SK-N-SH (cell line): Measurements from ENCODE around the gene SLC34A1. TPM values are rescaled to one million over a fixed set of nuclear protein-coding genes. Genes with fewer than 3 reads are reported as not detected.

ENCODE experiments used
- CTCF ChIA-PET: fragments of 300-600, 350-600 bp; formaldehyde crosslinking; extraction: SDS; loops from one replicate; lab custom pipeline; 2021; lab: Yijun Ruan, JAX
- POLR2A ChIA-PET: fragments of 350-600 bp; sonication (Branson Sonifier 250); formaldehyde crosslinking; extraction: SDS; loops from one replicate; lab custom pipeline; 2020; ENCODE audit warnings: antibody characterized with exemption, inconsistent platforms; lab: Yijun Ruan, JAX
- DNase-seq: peaks from one replicate; pipeline ENCODE4 v3.0.0; 2012
- H2AFZ ChIP-seq: fragments of 200-600 bp; sonication (generic); 2 replicates; pipeline ENCODE4 v1.8.1; 2016; ENCODE audit warnings: antibody characterized with exemption, mild to moderate bottlenecking, low read depth
- H3F3A ChIP-seq: fragments of 200-600 bp; sonication (generic); replicated peaks from 2 replicates; pipeline ENCODE3; 2016; ENCODE audit warnings: antibody characterized with exemption, mild to moderate bottlenecking; ENCODE audit not compliant: insufficient read depth
- H3K27ac ChIP-seq, 2 experiments: fragments of 200-500 bp in 1 of 2; fragments of 200-600 bp in 1 of 2; sonication (Bioruptor generic) in 1 of 2; sonication (generic), shearing (Covaris generic) in 1 of 2; 2 replicates each; pipeline versions ENCODE4 v1.5.1 to v1.6.1; 2014 to 2016; ENCODE audit warnings: low read depth in 2 of 2, inconsistent platforms in 1 of 2, low read length in 1 of 2, mild to moderate bottlenecking in 1 of 2, mixed read lengths in 1 of 2
- H3K27me3 ChIP-seq: fragments of 200-600 bp; sonication (generic), shearing (Covaris generic); 2 replicates; pipeline ENCODE4 v1.6.1; 2016; ENCODE audit warnings: mixed run types; ENCODE audit not compliant: insufficient read depth
- H3K36me3 ChIP-seq, 2 experiments: fragments of 200-500 bp in 1 of 2; fragments of 200-600 bp in 1 of 2; sonication (Bioruptor generic) in 1 of 2; sonication (generic) in 1 of 2; replicated peaks in 1 of 2; 2 replicates each; pipeline versions ENCODE3 to v1.5.1; 2014 to 2016; ENCODE audit warnings: low read length in 1 of 2, mild to moderate bottlenecking in 1 of 2; ENCODE audit not compliant: insufficient read depth in 2 of 2, control insufficient read depth in 1 of 2
- H3K4me1 ChIP-seq, 2 experiments: fragments of 200-500 bp in 1 of 2; fragments of 200-600 bp in 1 of 2; sonication (Bioruptor generic) in 1 of 2; sonication (generic), shearing (Covaris generic) in 1 of 2; 2 replicates each; pipeline versions ENCODE4 v1.5.1 to v1.6.1; 2014 to 2016; ENCODE audit warnings: low read depth in 1 of 2, low read length in 1 of 2, mixed run types in 1 of 2; ENCODE audit not compliant: insufficient read depth in 2 of 2, control insufficient read depth in 1 of 2
- H3K4me2 ChIP-seq: fragments of 200-600 bp; sonication (generic), shearing (Covaris generic); 2 replicates; pipeline ENCODE4 v1.6.1; 2017; ENCODE audit warnings: mixed run types
- H3K4me3 ChIP-seq, 2 experiments: fragments of 200-500 bp in 1 of 2; fragments of 200-600 bp in 1 of 2; sonication (Bioruptor generic) in 1 of 2; sonication (generic), shearing (Covaris generic) in 1 of 2; 2 replicates each; pipeline versions ENCODE4 v1.5.1 to v1.8.1; 2014 to 2016; ENCODE audit warnings: low read depth in 2 of 2, inconsistent platforms in 1 of 2, low read length in 1 of 2, mild to moderate bottlenecking in 1 of 2, mixed read lengths in 1 of 2, moderate library complexity in 1 of 2
- H3K79me2 ChIP-seq: fragments of 200-600 bp; sonication (generic); 2 replicates; pipeline ENCODE4 v1.8.1; 2017; ENCODE audit warnings: mild to moderate bottlenecking; ENCODE audit not compliant: insufficient read depth
- H3K9ac ChIP-seq: fragments of 200-600 bp; sonication (generic); 2 replicates; pipeline ENCODE4 v1.6.1; 2017; ENCODE audit warnings: mixed run types
- H3K9me2 ChIP-seq: fragments of 200-600 bp; sonication (generic); 2 replicates; pipeline ENCODE4 v1.6.1; 2017; ENCODE audit warnings: mixed run types
- H3K9me3 ChIP-seq: fragments of 200-600 bp; sonication (generic); 2 replicates; pipeline ENCODE4 v1.6.1; 2017; ENCODE audit warnings: mixed run types, mild to moderate bottlenecking, moderate library complexity
- H4K20me1 ChIP-seq: fragments of 200-600 bp; sonication (generic); 2 replicates; pipeline ENCODE4 v1.6.1; 2017; ENCODE audit warnings: mild to moderate bottlenecking, mixed run types; ENCODE audit not compliant: insufficient read depth
- CHD2 ChIP-seq: fragments of 150-350 bp; IDR thresholded peaks from 2 replicates; pipeline ENCODE4 v1.6.1; 2018; ENCODE audit warnings: low read length; ENCODE audit not compliant: partially characterized antibody
- CTCF ChIP-seq: fragments of 200-600 bp; sonication (generic); IDR thresholded peaks from 2 replicates; pipeline ENCODE4 v1.6.1; 2017; ENCODE audit warnings: antibody characterized with exemption, mild to moderate bottlenecking, moderate library complexity
- EP300 ChIP-seq, 2 experiments: IDR thresholded peaks; 2 replicates each; pipeline versions ENCODE4 v1.4.0 to v1.6.1; 2012; ENCODE audit warnings: borderline replicate concordance in 1 of 2, low read depth in 1 of 2, low read length in 1 of 2
- FOSL2 ChIP-seq: IDR thresholded peaks from 2 replicates; pipeline ENCODE4 v1.4.0; 2012; ENCODE audit warnings: low read depth, mild to moderate bottlenecking, moderate library complexity, borderline replicate concordance
- FOXJ3 ChIP-seq: sonication (generic); formaldehyde crosslinking; IDR thresholded peaks from 2 replicates; pipeline ENCODE4 v1.5.1; 2020; ENCODE audit warnings: mild to moderate bottlenecking, missing genetic modification reagents
- GABPA ChIP-seq: IDR thresholded peaks from 2 replicates; pipeline ENCODE4 v1.4.0; 2012; ENCODE audit warnings: low read depth, mild to moderate bottlenecking
- GATA2 ChIP-seq: sonication (generic); formaldehyde crosslinking; IDR thresholded peaks from 2 replicates; pipeline ENCODE4 v1.5.0; 2020; ENCODE audit warnings: mild to moderate bottlenecking, missing genetic modification reagents
- MAX ChIP-seq: IDR thresholded peaks from 2 replicates; pipeline ENCODE4 v1.4.0; 2012; ENCODE audit warnings: low read depth
- NFIC ChIP-seq: IDR thresholded peaks from 2 replicates; pipeline ENCODE4 v1.4.0; 2012; ENCODE audit warnings: borderline replicate concordance
- NRF1 ChIP-seq: IDR thresholded peaks from 2 replicates; pipeline ENCODE4 v1.6.1; 2012; ENCODE audit warnings: low read depth, mild to moderate bottlenecking, low read length
- PBX3 ChIP-seq: IDR thresholded peaks from 2 replicates; pipeline ENCODE4; 2012
- RAD21 ChIP-seq: IDR thresholded peaks from 2 replicates; pipeline ENCODE4 v1.6.1; 2012; ENCODE audit warnings: mild to moderate bottlenecking, low read length
- RXRA ChIP-seq: IDR thresholded peaks from 2 replicates; pipeline ENCODE4 v1.4.0; 2012; ENCODE audit warnings: low read depth, mild to moderate bottlenecking, borderline replicate concordance
- SIN3A ChIP-seq: IDR thresholded peaks from 2 replicates; pipeline ENCODE4 v1.6.1; 2012; ENCODE audit warnings: low read depth, mild to moderate bottlenecking, low read length, moderate library complexity, borderline replicate concordance
- SMC3 ChIP-seq: IDR thresholded peaks from 2 replicates; pipeline ENCODE4 v1.6.1; 2012; ENCODE audit warnings: low read depth, low read length, improper control_type of control experiment
- TCF12 ChIP-seq: IDR thresholded peaks from 2 replicates; pipeline ENCODE4 v1.4.0; 2012
- USF1 ChIP-seq: IDR thresholded peaks from 2 replicates; pipeline ENCODE4 v1.4.0; 2012; ENCODE audit warnings: low read depth, borderline replicate concordance
- USF2 ChIP-seq: fragments of 150-350 bp; IDR thresholded peaks from 2 replicates; pipeline ENCODE4 v1.6.1; 2017; ENCODE audit warnings: antibody characterized with exemption, low read length, low read depth, borderline replicate concordance
- ZBTB33 ChIP-seq: IDR thresholded peaks from 2 replicates; pipeline ENCODE4 v1.4.0; 2012; ENCODE audit warnings: low read depth, borderline replicate concordance
- WGBS: methylation state at CpG from one replicate; pipeline ENCODE4 v1.1.6; 2017; ENCODE audit warnings: low lambda C conversion rate; 5-methylcytosine and 5-hydroxymethylcytosine counted together
- polyA plus RNA-seq, 3 experiments: library from polyadenylated mRNA; depleted of rRNA; stranded (reverse); fragments of >200 nt; gene quantifications; 2 replicates each; pipeline ENCODE4 v1.2.3, GENCODE V29; 2012

SLC34A1 gene
- polyA plus RNA-seq, 1 of the 3 experiments (the other 2 are of a cell fraction), result 0.03 TPM

- Histone ChIP-seq H3K36me3 (no peaks in the 10 kb centered on the region), H3K9me3 (no peaks in the 10 kb centered on the region), H3F3A (no peaks in the 10 kb centered on the region), H3K27ac (no peak overlapping the region), H3K4me2 (no peak overlapping the region), H3K9ac (no peak overlapping the region), H3K27me3 (no peaks in the 10 kb centered on the region), H3K4me1 (peaks cover 0 to 8% of the 10 kb centered on the region in 2 experiments; a peak in 1 of 4 replicates), H4K20me1 (no peaks in the 10 kb centered on the region), H2AFZ (no peak overlapping the region), H3K79me2 (no peaks in the 10 kb centered on the region), H3K9me2 (no peaks in the 10 kb centered on the region), H3K4me3 (no peak overlapping the region)
- ChIA-PET POLR2A (no interaction called here), CTCF (interaction anchor here (2.2 kb wide), 1 partner anchor 39 kb away, joined by 7 read pairs; no protein-coding TSS in a partner anchor)
- WGBS, result 94% methylated on average over 4 of the region's 5 CpGs
- no peak for TF ChIP-seq PBX3
- no peak for TF ChIP-seq GABPA
- TF ChIP-seq SIN3A, result no peak
- no peak for TF ChIP-seq SMC3
- no peak for TF ChIP-seq NFIC
- no peak for TF ChIP-seq CTCF
- DNase-seq, result no peak
Observed at GRCh38 chr5:177357146-177357458, 27.1 kb upstream of the SLC34A1 start.

- peak within 1 kb of the TSS in 1 of 2 experiments; percentile 13; a peak in 1 of 4 replicates for H3K4me3 ChIP-seq
- H4K20me1 ChIP-seq, result no peaks in the 10 kb centered on the region
- H3K9ac ChIP-seq, result no peak within 1 kb of the TSS
- H3K4me1 ChIP-seq, result peaks cover 0 to 7% of the 10 kb centered on the region in 2 experiments; a peak in 1 of 4 replicates
- no peaks in the 10 kb centered on the region for H3K79me2 ChIP-seq
- no peak within 1 kb of the TSS for H3K27ac ChIP-seq
- no peaks in the 10 kb centered on the region for H3K9me3 ChIP-seq
- H3K36me3 ChIP-seq, result no peaks in the 10 kb centered on the region
- H3K27me3 ChIP-seq, result no peaks in the 10 kb centered on the region
- no peaks in the 10 kb centered on the region for H3K9me2 ChIP-seq
- WGBS, result 70% methylated on average over 19 of the region's 37 CpGs
- ChIA-PET CTCF (interaction anchor here (1.4 to 2.2 kb wide), 2 partner anchors 40 to 46 kb away, joined by 4 to 7 read pairs; no protein-coding TSS in a partner anchor), POLR2A (no interaction called here)
- DNase-seq, result no peak
- H3K4me2 ChIP-seq, result peak within 1 kb of the TSS; percentile 67
- peak within 1 kb of the TSS; percentile 51; the same call in 1 of the 2 replicates for H2AFZ ChIP-seq
- H3F3A ChIP-seq, result no peaks in the 10 kb centered on the region
- TF ChIP-seq USF1 (no peak), CHD2 (no peak), NFIC (no peak), GATA2 (no peak), RAD21 (no peak), RXRA (no peak), TCF12 (no peak), NRF1 (no peak), FOXJ3 (CRISPR knock-in tag) (no peak), ZBTB33 (no peak), FOSL2 (no peak), SIN3A (no peak), MAX (no peak), USF2 (no peak), EP300 (IDR thresholded peaks at IDR 0.05; ENCODE audit: borderline replicate concordance in 1 of 2, low read depth in 1 of 2, low read length in 1 of 2) (no peak)
Observed at GRCh38 chr5:177357459-177358351, 26.5 kb upstream of the SLC34A1 start, which contains the start of gene RGS14. Gene RGS14 (plus strand): TSS chr5:177357924. CDS start chr5:177358025, 101 bp downstream.
